ENCODE data around the gene NAPSA.

DNA sequence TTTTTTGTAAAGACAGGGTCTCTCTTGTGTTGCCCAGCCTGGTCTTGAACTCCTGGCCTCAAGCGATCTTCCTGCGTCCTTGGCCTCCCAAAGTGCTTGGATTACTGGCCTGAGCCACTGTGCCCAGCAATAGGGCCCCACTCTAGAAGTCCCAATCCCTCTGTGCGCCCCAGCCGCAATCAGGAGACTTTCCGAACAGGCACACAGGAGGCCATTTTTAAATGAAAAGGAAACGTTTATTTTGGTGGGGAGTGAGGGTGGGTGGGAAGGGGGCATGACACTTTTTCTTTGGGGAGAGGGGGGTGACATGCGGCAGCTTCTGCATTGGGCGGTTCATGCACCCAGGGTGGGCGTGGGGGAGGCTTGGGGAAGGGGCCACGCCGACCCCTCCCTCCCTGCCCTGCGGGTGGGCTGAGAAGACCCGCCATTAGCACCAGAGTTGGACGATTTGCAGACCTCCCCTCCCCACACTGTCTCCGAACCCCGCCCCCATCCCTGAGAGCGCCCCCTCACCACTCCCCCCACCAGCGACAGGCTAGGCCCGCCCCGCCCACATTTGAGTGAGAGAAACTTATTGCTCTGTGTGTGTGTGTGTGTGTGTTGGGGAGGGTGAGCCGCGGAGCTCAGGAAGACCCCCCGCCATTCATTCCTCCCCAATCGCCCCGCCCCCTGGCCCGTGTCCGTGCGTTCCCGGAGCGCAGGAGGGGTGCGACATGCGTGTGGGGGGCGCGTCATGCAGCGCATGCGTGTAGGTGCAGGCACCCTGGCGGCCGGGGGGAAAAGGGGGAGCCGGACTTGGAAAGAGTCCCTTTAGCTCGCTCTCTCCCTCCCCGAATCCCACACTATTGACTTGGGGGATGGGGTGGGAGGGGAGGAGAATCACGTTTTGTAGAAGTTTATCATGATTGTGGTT lies 53.5 kb downstream of the NAPSA start:
- TF ChIP-seq, protein P1, sequence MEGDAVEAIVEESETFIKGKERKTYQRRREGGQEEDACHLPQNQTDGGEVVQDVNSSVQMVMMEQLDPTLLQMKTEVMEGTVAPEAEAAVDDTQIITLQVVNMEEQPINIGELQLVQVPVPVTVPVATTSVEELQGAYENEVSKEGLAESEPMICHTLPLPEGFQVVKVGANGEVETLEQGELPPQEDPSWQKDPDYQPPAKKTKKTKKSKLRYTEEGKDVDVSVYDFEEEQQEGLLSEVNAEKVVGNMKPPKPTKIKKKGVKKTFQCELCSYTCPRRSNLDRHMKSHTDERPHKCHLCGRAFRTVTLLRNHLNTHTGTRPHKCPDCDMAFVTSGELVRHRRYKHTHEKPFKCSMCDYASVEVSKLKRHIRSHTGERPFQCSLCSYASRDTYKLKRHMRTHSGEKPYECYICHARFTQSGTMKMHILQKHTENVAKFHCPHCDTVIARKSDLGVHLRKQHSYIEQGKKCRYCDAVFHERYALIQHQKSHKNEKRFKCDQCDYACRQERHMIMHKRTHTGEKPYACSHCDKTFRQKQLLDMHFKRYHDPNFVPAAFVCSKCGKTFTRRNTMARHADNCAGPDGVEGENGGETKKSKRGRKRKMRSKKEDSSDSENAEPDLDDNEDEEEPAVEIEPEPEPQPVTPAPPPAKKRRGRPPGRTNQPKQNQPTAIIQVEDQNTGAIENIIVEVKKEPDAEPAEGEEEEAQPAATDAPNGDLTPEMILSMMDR (IDR thresholded peaks at IDR 0.05): peak in 1 of 6 experiments; percentile 12
- TF ChIP-seq POLR2A (IDR thresholded peaks at IDR 0.05): no peak
